GM19467 (cell line): ENCODE results near the gene CAD.
"Not testable (repeated sequence)": the region's sequence is repeated elsewhere in the genome, so short reads cannot be mapped to it uniquely, and the experiment has no call there.

Experiments
- ATAC-seq: cut with Tn5 transposase; IDR thresholded peaks from one replicate; pipeline ENCODE4 v1.9.1; 2021; ENCODE audit warnings: mild to moderate bottlenecking, moderate library complexity; ENCODE audit not compliant: unreplicated experiment

CAD gene

DNA sequence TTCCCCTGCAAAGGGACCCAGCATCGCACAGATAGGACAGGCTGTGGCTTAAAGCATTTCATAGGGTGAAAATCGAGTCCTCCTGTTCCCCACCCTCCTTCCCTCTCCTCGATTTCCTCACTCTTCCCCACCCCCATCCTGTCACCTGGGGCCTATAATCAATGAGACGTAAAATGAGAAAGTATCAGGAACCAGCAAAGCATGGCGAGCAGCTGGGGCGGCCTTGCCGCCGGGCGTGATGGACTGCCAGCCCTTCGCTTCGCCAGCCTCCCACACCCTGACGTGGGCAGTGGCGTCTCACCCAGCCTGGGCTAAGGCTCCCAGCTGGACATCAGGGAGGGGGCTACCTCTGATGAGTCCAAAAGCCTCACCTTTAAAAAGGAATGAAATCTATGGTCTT, 34.6 kb downstream of the CAD start:
- no peak for ATAC-seq

DNA sequence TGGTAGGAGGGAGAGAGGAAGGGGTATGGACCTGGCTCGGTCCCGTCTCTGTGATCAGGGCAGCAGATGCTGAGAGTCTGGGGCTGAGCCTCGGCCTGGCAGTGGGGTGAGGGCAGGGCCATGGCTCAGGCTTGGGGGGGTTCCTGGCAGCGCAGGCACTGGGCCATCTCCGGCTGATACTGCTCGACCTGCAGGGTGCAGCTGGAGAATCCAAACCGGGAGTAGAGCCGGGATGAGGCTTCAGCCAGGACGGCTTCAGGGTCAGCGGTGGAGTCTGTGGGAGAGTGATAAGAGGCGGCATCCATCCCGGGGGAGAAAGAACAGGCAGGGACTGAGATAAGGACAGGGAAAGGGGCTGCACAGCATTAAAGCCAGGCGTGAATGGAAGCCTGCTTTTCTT, 38.0 kb downstream of the CAD start:
- no peak for ATAC-seq

DNA sequence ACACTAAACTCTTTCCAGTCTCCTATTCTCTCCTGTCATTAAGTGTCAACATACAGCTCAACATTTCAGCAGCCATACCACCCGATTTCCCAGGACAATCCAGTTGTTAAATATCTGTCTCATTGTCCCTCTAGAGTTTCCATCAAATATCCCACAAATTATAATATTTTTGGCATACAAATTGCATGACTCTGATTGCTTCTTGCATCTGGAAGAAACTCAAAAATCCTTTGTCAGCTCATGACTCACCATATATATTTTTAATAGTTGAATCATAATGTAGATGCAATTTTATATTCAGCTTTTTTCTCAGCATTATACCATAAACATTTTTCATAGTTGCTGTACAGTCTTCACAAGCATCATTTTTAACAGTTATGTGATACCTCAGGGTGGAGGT, 38.5 kb downstream of the CAD start:
- no peak for ATAC-seq

DNA sequence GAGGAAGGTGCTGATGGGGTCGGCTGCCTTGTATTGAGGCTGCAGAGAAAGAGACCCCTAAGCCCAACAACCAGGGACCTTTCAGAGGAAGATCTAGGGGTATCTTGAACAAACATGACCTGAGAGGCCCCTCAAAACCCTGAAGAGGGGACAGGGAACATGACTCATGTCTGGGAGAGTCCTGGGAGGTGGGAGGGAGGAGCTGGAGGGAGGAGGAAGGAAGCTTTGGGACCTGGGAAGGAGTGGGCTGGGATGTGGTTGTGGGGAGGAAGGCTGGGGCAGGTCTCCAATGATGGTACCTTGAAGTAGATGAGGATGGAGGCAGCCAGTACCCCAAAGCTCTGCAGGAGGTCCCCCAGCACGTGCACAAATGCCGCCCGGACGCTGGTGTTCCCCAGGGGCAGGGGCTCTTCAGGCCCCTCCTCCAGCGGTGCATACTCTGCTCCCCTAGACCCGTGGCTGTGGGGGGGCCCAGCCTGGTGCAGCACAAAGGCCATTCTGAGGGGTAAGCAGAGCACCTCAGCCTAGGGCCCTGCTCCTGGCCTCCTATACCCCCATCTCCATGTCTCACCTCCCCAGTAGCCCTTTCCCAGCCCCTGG, 39.8 kb downstream of the CAD start:
- ATAC-seq, result no peak

DNA sequence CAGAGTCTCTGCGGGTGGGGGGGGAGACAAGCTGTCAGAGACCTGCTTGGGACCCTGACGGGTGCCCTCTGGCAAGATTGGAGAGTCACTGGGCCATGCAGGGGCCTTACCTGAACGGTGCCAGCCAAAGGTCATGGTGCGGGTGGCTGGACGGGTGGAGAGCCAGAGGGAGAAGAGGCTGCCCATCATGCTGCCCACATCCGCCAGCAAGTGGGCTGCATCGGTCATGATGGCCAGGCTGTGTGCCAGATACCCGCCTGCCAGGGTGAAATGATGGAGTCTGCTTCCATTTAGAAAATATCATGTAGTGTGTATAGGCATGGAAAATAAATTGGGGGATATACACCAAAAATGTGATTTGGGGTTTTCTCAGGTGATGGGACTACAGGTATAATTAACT, 40.9 kb downstream of the CAD start:
- no peak for ATAC-seq

- ATAC-seq, result no peak
These were observed 44.2 kb downstream of the CAD start for GRCh38 chr2:27261241-27261925.

DNA sequence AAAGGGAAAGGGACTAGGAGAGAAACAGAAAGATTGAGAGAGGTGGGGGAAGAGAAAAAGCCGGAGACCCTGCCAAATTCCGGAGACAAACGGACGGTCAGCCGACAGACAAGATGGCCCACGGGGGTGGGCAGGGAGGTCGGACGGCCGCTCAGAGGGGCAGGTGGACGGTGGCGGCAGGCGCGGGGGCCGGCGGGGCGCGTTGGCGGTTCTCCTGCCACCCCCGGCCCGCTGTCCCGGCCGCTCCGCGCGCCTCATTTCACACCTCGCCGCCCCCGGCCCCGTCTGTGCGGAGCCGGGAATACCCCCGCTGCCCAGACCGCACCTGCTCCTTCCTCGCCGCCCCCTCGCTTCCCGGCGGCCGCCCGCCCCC, 44.7 kb downstream of the CAD start:
- ATAC-seq, result no peak

- ATAC-seq, result no peak
These were observed 45.5 kb downstream of the CAD start, which contains the start of gene SLC30A3 for GRCh38 chr2:27262379-27263286. Gene SLC30A3, minus strand, starts transcription at chr2:27263047. Its CDS starts 141 bp downstream, at chr2:27262906.

GRCh38 chr2:27263287-27264252, 46.4 kb downstream of the CAD start:
- no peak for ATAC-seq

DNA sequence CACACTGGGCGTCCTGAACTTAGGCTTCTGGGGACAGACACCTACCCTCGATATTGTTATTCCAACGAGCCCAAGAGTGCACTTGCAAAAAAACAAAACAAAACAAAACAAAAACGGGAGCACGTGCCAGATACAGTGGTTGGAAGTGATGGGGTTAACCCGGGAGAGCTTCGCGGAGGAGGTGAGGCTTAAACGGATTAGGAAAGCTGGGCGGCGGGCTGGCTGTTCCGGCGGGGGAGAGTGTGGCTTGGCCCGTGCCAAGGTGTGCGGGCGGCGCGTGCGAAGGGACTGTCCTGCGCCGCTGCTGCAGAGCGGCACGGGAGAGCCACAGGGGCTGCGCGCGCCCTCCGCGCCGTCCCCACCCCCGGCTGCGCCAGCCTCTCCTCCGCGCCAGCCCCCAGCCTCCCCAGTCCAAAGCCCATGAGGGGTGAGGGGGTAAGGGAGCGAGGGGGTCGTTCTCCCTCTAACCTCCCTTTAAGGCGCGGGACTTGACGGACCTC, 47.1 kb downstream of the CAD start:
- no peak for ATAC-seq

GRCh38 chr2:27264753-27265535, 47.8 kb downstream of the CAD start:
- no peak for ATAC-seq

- no peak for ATAC-seq
These were observed 48.3 kb downstream of the CAD start for GRCh38 chr2:27265536-27265870.

DNA sequence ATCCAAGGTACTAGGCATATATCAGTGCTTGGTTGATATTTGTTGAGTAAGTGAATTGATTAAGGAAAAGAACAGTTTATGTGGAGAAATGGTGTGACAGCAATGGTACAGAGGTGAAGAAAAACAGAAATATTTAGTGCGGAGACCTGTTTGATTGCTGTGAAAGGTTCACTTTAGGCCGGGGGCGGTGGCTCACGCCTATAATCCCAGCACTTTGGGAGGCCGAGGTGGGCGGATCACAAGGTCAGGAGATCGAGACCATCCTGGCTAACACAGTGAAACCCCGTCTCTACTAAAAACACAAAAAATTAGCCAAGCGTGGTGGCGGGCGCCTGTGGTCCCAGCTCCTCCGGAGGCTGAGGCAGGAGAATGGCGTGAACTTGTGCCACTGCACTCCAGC, 51.1 kb downstream of the CAD start:
- not testable (repeated sequence) for ATAC-seq

GRCh38 chr2:27270131-27270530, 53.0 kb downstream of the CAD start:
- no peak for ATAC-seq

DNA sequence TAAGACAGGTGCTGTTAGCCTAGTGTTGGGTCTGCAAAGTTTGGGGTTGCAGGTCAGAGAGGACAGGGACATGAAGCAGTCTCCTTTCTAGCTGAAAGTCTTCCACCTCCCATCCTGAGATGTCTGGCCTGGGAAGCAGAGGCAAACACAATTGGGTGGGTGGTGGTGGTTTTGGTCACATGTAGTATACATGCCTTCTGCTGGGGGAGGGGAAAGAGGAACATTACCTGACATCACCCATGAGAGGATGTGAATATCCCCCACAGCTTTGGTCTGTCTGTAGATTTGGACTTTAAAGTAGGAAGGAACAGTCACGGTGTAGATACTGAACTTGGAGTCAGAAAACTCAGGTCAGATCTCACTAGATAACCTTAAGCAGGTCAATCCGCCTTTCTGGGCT, 53.5 kb downstream of the CAD start:
- ATAC-seq, result no peak

DNA sequence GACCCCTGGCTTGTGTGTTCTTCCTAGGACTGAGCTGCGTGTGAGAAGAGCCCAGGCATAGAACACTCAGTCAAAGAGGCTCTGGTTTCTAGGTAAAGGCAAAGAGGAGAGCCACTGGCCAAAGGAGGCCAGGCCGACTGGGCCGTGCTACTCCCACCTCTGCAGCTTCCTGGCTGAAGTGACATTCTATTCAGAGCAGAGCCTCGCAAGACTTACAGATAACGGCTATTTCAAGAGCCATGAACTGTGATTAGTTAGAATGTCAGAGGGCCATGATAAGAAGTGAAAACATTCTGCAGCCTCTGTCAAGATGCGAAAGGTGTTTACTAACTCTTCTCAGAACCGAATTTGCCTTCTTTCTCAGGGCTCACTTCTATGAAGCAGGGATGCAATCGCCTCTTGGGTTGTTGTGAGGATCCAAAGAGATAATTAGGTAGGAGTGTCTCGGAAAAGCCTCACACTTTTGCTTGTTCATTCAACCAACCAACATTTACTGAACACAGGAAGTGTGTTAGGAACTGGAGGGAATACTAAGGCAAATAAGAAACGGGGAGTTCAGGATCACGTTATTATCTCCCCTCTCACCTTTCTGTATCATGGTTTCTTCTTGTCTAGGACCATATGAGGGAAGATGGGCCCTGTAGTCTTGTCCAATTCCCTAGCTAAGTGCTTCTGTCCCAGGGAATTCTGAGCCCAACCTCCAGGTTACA, 54.6 kb downstream of the CAD start:
- no peak for ATAC-seq

GRCh38 chr2:27272537-27273522, 55.7 kb downstream of the CAD start:
- not testable (repeated sequence) for ATAC-seq
